Measurements from ENCODE around the gene LTBP4.

DNA sequence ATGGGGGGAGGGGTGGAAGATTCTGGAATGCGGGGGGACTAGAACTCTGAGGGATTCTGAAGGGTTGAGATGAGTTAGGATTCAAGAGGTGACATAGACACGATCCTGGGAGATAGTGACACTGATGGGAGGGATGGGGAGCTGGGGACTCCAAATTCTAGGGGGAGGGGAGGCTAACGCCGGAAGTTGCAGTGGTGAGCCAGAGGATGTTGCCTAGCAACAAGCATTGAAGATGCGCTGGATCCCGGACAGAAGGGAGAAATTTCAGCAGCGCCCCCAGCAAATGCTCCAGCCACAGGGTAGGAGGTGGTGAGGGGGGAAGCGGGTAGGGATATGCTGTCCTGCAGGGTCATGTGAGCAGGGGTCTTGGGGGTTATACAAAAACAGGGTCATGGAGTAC is 6.9 kb upstream of the LTBP4 start:
- TF ChIP-seq, protein P1, sequence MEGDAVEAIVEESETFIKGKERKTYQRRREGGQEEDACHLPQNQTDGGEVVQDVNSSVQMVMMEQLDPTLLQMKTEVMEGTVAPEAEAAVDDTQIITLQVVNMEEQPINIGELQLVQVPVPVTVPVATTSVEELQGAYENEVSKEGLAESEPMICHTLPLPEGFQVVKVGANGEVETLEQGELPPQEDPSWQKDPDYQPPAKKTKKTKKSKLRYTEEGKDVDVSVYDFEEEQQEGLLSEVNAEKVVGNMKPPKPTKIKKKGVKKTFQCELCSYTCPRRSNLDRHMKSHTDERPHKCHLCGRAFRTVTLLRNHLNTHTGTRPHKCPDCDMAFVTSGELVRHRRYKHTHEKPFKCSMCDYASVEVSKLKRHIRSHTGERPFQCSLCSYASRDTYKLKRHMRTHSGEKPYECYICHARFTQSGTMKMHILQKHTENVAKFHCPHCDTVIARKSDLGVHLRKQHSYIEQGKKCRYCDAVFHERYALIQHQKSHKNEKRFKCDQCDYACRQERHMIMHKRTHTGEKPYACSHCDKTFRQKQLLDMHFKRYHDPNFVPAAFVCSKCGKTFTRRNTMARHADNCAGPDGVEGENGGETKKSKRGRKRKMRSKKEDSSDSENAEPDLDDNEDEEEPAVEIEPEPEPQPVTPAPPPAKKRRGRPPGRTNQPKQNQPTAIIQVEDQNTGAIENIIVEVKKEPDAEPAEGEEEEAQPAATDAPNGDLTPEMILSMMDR (IDR thresholded peaks at IDR 0.05), result no peak
- no peak for TF ChIP-seq POLR2A (IDR thresholded peaks at IDR 0.05)
